GM12878 (cell line): ENCODE results near the gene C4BPB. TPM values are rescaled to one million over a fixed set of nuclear protein-coding genes. Genes with fewer than 3 reads are reported as not detected.
A peak's percentile ranks its signal among the peaks of the same experiment; 100 is the strongest.

Experiments used
- ATAC-seq: fragments of 200-7000 bp; cut with Tn5 transposase; 3 replicates; pipeline ENCODE4 v1.9.1; 2020; ENCODE audit warnings: mild to moderate bottlenecking, moderate library complexity
- BruUV-seq: library from RNA; stranded (reverse); fragments of 400-500 nt; replicated peaks from 2 replicates; lab custom pipeline; 2021; lab: Mats Ljungman, UMichigan
- CTCF ChIA-PET: fragments of 300-600 bp; sonication (Branson Sonifier 250); formaldehyde crosslinking; extraction: SDS; loops from one replicate; lab custom pipeline; 2021; ENCODE audit warnings: inconsistent platforms; lab: Yijun Ruan, JAX
- POLR2A ChIA-PET: fragments of 350-600 bp; formaldehyde crosslinking; extraction: SDS; loops from one replicate; lab custom pipeline; 2021; ENCODE audit warnings: inconsistent platforms; lab: Charles Lee
- RAD21 ChIA-PET: fragments of 300-600 bp; sonication (Branson Sonifier 250); formaldehyde crosslinking; loops from one replicate; lab custom pipeline; 2023; ENCODE audit warnings: antibody characterized with exemption; ENCODE audit not compliant: unreplicated experiment; lab: Charles Lee
- SMC1A ChIA-PET: fragments of 300-600 bp; sonication (Branson Sonifier 250); formaldehyde crosslinking; loops from one replicate; lab custom pipeline; 2023; ENCODE audit not compliant: unreplicated experiment, uncharacterized antibody; lab: Charles Lee
- DNase-seq: peaks from one replicate; pipeline ENCODE4 v3.0.0-alpha.2; 2011; ENCODE audit warnings: low read depth, low spot score
- FAIRE-seq: peaks from 3 replicates; lab custom pipeline; 2011; peaks lifted over from hg19 to GRCh38; lab: Jason Lieb, UNC
- H2AFZ ChIP-seq: 2 replicates; pipeline ENCODE4 v1.6.0; 2011; ENCODE audit warnings: low read depth, low read length, control low read depth; ENCODE audit not compliant: control insufficient read depth
- H3K27ac ChIP-seq: 2 replicates; pipeline ENCODE4 v1.5.1; 2011; ENCODE audit warnings: control low read depth; ENCODE audit not compliant: control insufficient read depth, insufficient read depth
- H3K27me3 ChIP-seq, 2 experiments: replicated peaks in 1 of 2; 2 replicates each; pipeline versions ENCODE4 v1.6.0 to v1.6.1; 2011; ENCODE audit warnings: low read length in 1 of 2; ENCODE audit not compliant: control insufficient read depth in 2 of 2, insufficient read depth in 2 of 2
- H3K36me3 ChIP-seq, 2 experiments: 2 replicates each; pipeline ENCODE4 v1.5.1; 2011; ENCODE audit warnings: low read length in 1 of 2; ENCODE audit not compliant: control insufficient read depth in 2 of 2, insufficient read depth in 2 of 2
- H3K4me1 ChIP-seq: 2 replicates; pipeline ENCODE4 v1.6.1; 2011; ENCODE audit warnings: mild to moderate bottlenecking, low read length, moderate library complexity, mixed read lengths; ENCODE audit not compliant: control insufficient read depth, insufficient read depth
- H3K4me2 ChIP-seq: 2 replicates; pipeline ENCODE4 v1.6.0; 2011; ENCODE audit warnings: control low read depth; ENCODE audit not compliant: control insufficient read depth, insufficient read depth
- H3K4me3 ChIP-seq: fragments of 200-600 bp; sonication (generic); 2 replicates; pipeline ENCODE4 v1.5.1; 2016
- H3K79me2 ChIP-seq: 2 replicates; pipeline ENCODE4 v1.6.0; 2011; ENCODE audit warnings: low read length; ENCODE audit not compliant: control insufficient read depth, insufficient read depth
- H3K9ac ChIP-seq: 2 replicates; pipeline ENCODE4 v1.8.0; 2011; ENCODE audit warnings: low read length, control low read depth, mixed read lengths; ENCODE audit not compliant: control insufficient read depth, insufficient read depth
- H3K9me3 ChIP-seq: replicated peaks from 3 replicates; pipeline ENCODE4 v1.5.1; 2011; ENCODE audit warnings: mild to moderate bottlenecking, low read length; ENCODE audit not compliant: control insufficient read depth, insufficient read depth
- H4K20me1 ChIP-seq: 2 replicates; pipeline ENCODE4 v1.6.0; 2011; ENCODE audit not compliant: control insufficient read depth, insufficient read depth
- EGR1 ChIP-seq, 2 experiments: IDR thresholded peaks; 1 replicate in 1 of 2; 2 replicates in 1 of 2; pipeline ENCODE4 v1.6.1; 2011 to 2012; ENCODE audit warnings: low read depth in 2 of 2, low read length in 2 of 2, borderline replicate concordance in 1 of 2, mild to moderate bottlenecking in 1 of 2, moderate library complexity in 1 of 2
- IKZF1 ChIP-seq: fragments of 450-650 bp; conservative IDR thresholded peaks from 2 replicates; pipeline ENCODE4 v1.6.1; 2017; ENCODE audit warnings: antibody characterized with exemption, mild to moderate bottlenecking
- IKZF2 ChIP-seq, 2 experiments: fragments of 450-650 bp; IDR thresholded peaks; 2 replicates each; pipeline ENCODE4 v1.6.1; 2017; ENCODE audit warnings: mild to moderate bottlenecking in 2 of 2, moderate library complexity in 2 of 2
- MXI1 ChIP-seq: fragments of 150-350 bp; IDR thresholded peaks from 2 replicates; pipeline ENCODE4 v1.6.1; 2011; ENCODE audit warnings: low read depth, mild to moderate bottlenecking, inconsistent platforms, low read length, improper control_type of control experiment
- NBN ChIP-seq: fragments of 450-650 bp; IDR thresholded peaks from 2 replicates; pipeline ENCODE4 v1.6.1; 2016
- RUNX3 ChIP-seq: IDR thresholded peaks from 2 replicates; pipeline ENCODE4 v1.6.1; 2012; ENCODE audit warnings: low read length, inconsistent platforms
- SPI1 ChIP-seq: IDR thresholded peaks from 2 replicates; pipeline ENCODE4 v1.6.1; 2011; ENCODE audit warnings: low read depth, mild to moderate bottlenecking, low read length, moderate library complexity, borderline replicate concordance; ENCODE audit not compliant: insufficient read depth
- WGBS: methylation state at CpG from one replicate; pipeline ENCODE4 v1.1.6; 2016; ENCODE audit warnings: low lambda C conversion rate; ENCODE audit not compliant: insufficient replicate concordance, insufficient coverage; ENCODE audit errors: missing lambda C conversion rate; 5-methylcytosine and 5-hydroxymethylcytosine counted together
- in situ Hi-C: fragments of 300-500 bp; cut with MboI; formaldehyde crosslinking; loops from 9 replicates; pipeline ENCODE4 v1.14.3; 2018; ENCODE audit warnings: mixed read lengths
- intact Hi-C: fragments of 100-400 bp; cut with micrococcal nuclease; formaldehyde crosslinking; loops from one replicate; pipeline ENCODE4 v1.14.2; 2022; ENCODE audit not compliant: unreplicated experiment
- polyA plus RNA-seq, 11 experiments: library from polyadenylated mRNA; depleted of rRNA in 4 of 11; unstranded in 6 of 11; stranded (reverse) in 5 of 11; fragments of >200 nt; fragmentation: Nextera tagmentation in 4 of 11; fragmentation: Illumina TruSeq in 1 of 11; extraction: Ambion mirVana in 4 of 11; extraction: Trizol in 1 of 11; gene quantifications; 1 replicate in 1 of 11; 2 replicates in 10 of 11; pipeline versions ENCODE4 v1.2.1 to v1.2.3, GENCODE V29; 2011 to 2016; ENCODE audit warnings: inconsistent platforms in 2 of 11, missing spikeins in 2 of 11, low read depth in 1 of 11
- total RNA-seq, 4 experiments: library from RNA; depleted of rRNA in 3 of 4; stranded (reverse); fragments of >200 nt in 3 of 4; fragmentation: Illumina TruSeq in 1 of 4; extraction: Trizol in 1 of 4; gene quantifications; 2 replicates each; pipeline versions ENCODE4 v1.2.1 to v1.2.3, GENCODE V29; 2013 to 2021

The C4BPB gene
- total and polyA plus RNA-seq, 10 of the 15 experiments (the other 5 are each of a cell fraction or from before 2014, with no cell fraction given) = 0.31 to 1.2 (median 0.53) TPM; not detected in 1

DNA sequence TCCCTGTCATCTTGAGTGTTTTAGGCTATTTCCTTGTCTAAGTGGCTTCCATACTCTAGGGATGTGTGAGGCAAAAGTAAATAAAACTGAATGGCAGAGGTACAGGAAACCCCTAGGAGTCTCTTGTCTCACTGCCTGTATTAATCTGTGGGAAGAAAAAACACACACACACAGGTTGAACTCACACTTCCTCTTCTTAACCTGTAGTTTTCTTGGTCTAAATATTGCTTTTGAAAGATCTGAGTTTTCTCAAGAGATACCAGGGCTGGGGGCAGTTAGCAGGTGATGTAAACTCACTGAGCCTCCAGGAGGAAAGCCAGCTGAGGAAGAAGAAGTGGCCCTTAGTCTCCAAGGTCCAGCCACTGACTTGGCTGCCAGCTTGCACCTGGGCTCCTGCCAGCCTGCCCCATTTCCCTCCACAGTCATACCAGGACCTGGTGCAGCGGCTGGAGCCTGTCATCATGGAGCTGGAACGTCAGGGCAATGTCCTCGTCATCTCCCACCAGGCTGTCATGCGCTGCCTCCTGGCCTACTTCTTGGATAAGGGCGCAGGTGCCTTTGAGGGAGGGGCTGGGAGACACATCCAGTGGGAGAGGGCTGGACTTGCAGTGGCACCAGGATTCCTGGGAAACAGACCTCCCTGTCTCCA, 18.7 kb upstream of the C4BPB start:
- WGBS = 75% methylated on average over 5 of the region's 5 CpGs
- Histone ChIP-seq H3K27ac (0 out of 2 replicates have a peak overlapping the region, but pooled peaks have one; percentile 4), H3K4me3 (no peak overlapping the region), H3K4me2 (peak overlapping the region; percentile 47), H3K4me1 (peaks cover 12% of the 10 kb centered on the region), H2AFZ (no peak overlapping the region), H3K79me2 (no peaks in the 10 kb centered on the region), H3K9me3 (no peaks in the 10 kb centered on the region), H4K20me1 (no peaks in the 10 kb centered on the region), H3K27me3 (no peaks in the 10 kb centered on the region), H3K9ac (no peak overlapping the region), H3K36me3 (no peaks in the 10 kb centered on the region)
- CTCF ChIA-PET = interaction anchor here (1.2 to 10.2 kb wide), 4 partner anchors 10 to 430 kb away, joined by 3 to 131 read pairs (median 8); partner anchors contain the start of genes PFKFB2 and YOD1
- BruUV-seq = no TSS peak
- POLR2A ChIA-PET = no interaction called here
- RAD21 ChIA-PET = no interaction called here
- SMC1A ChIA-PET = interaction anchor here (0.9 to 7.7 kb wide), 5 partner anchors 9 to 423 kb away, joined by 3 to 66 read pairs (median 3); partner anchors contain the start of gene YOD1
- ATAC-seq = peak; percentile 66
- DNase-seq = no peak
- in situ Hi-C loops = no loop called here
- peak; percentile 70 for FAIRE-seq
- TF ChIP-seq SPI1 (peak; percentile 87), EGR1 (IDR thresholded peaks at IDR 0.05; ENCODE audit: borderline replicate concordance in 1 of 2, low read depth in 2 of 2, low read length in 2 of 2) (no peak), MXI1 (no peak), IKZF1 (0 out of 2 replicates have a peak, but pooled peaks have one; percentile 24), IKZF2 (IDR thresholded peaks at IDR 0.05) (peak; percentile 12 to 35; a peak in 3 of 4 replicates), NBN (0 out of 2 replicates have a peak, but pooled peaks have one; percentile 15), RUNX3 (peak; percentile 39; the same call in 1 of the 2 replicates)
- intact Hi-C loops = no loop called here
